ENCODE results near the gene AKT1.
"Not testable (repeated sequence)": the region's sequence is repeated elsewhere in the genome, so short reads cannot be mapped to it uniquely, and the experiment has no call there.

Gene AKT1

GRCh38 chr14:104794993-104795780 lies at the start of gene AKT1:
TSS of gene AKT1 (minus strand) at chr14:104795748. CDS start at chr14:104792643, 3,105 bp downstream.
- DNase-seq = no peak
- in situ Hi-C loops (cut with MboI; ENCODE audit: low pct_unique_long_range_greater_than_20kb, low sequenced_read_pairs) = no loop called here

- in situ Hi-C loops (cut with MboI; ENCODE audit: low pct_unique_long_range_greater_than_20kb, low sequenced_read_pairs) = no loop called here
- DNase-seq = no peak
Observed at GRCh38 chr14:104845033-104845666, 49.6 kb upstream of the AKT1 start.

- in situ Hi-C loops (cut with MboI; ENCODE audit: low pct_unique_long_range_greater_than_20kb, low sequenced_read_pairs) = no loop called here
- no peak for DNase-seq
Observed at GRCh38 chr14:104844306-104845032, 48.9 kb upstream of the AKT1 start.

GRCh38 chr14:104843442-104844305 lies 48.1 kb upstream of the AKT1 start:
- no peak for DNase-seq
- in situ Hi-C loops (cut with MboI; ENCODE audit: low pct_unique_long_range_greater_than_20kb, low sequenced_read_pairs) = no loop called here

- no peak for DNase-seq
- in situ Hi-C loops (cut with MboI; ENCODE audit: low pct_unique_long_range_greater_than_20kb, low sequenced_read_pairs) = no loop called here
Observed at GRCh38 chr14:104843006-104843405, 47.5 kb upstream of the AKT1 start.

GRCh38 chr14:104841730-104842129 lies 46.2 kb upstream of the AKT1 start:
- no peak for DNase-seq
- in situ Hi-C loops (cut with MboI; ENCODE audit: low pct_unique_long_range_greater_than_20kb, low sequenced_read_pairs) = no loop called here

- DNase-seq; in situ Hi-C loops (cut with MboI; ENCODE audit: low pct_unique_long_range_greater_than_20kb, low sequenced_read_pairs): not testable (repeated sequence)
Observed at GRCh38 chr14:104836171-104836935, 40.8 kb upstream of the AKT1 start.

GRCh38 chr14:104830781-104831180 lies 35.2 kb upstream of the AKT1 start:
- DNase-seq = no peak
- in situ Hi-C loops (cut with MboI; ENCODE audit: low pct_unique_long_range_greater_than_20kb, low sequenced_read_pairs) = no loop called here

- peak; percentile 63 for DNase-seq
- in situ Hi-C loops (cut with MboI; ENCODE audit: low pct_unique_long_range_greater_than_20kb, low sequenced_read_pairs) = no loop called here
Observed at GRCh38 chr14:104827177-104828055, 31.9 kb upstream of the AKT1 start.

GRCh38 chr14:104826861-104827176 lies 31.3 kb upstream of the AKT1 start:
- no peak for DNase-seq
- in situ Hi-C loops (cut with MboI; ENCODE audit: low pct_unique_long_range_greater_than_20kb, low sequenced_read_pairs) = no loop called here

GRCh38 chr14:104826189-104826860 lies 30.8 kb upstream of the AKT1 start:
- DNase-seq = peak; percentile 70
- in situ Hi-C loops (cut with MboI; ENCODE audit: low pct_unique_long_range_greater_than_20kb, low sequenced_read_pairs) = no loop called here

- DNase-seq = no peak
- in situ Hi-C loops (cut with MboI; ENCODE audit: low pct_unique_long_range_greater_than_20kb, low sequenced_read_pairs) = no loop called here
Observed at GRCh38 chr14:104824353-104824997, 28.9 kb upstream of the AKT1 start.

- no peak for DNase-seq
- in situ Hi-C loops (cut with MboI; ENCODE audit: low pct_unique_long_range_greater_than_20kb, low sequenced_read_pairs) = no loop called here
Observed at GRCh38 chr14:104822821-104823615, 27.5 kb upstream of the AKT1 start.

GRCh38 chr14:104821971-104822608 lies 26.5 kb upstream of the AKT1 start:
- in situ Hi-C loops (cut with MboI; ENCODE audit: low pct_unique_long_range_greater_than_20kb, low sequenced_read_pairs) = no loop called here
- no peak for DNase-seq

- DNase-seq = no peak
- in situ Hi-C loops (cut with MboI; ENCODE audit: low pct_unique_long_range_greater_than_20kb, low sequenced_read_pairs) = no loop called here
Observed at GRCh38 chr14:104821229-104821945, 25.8 kb upstream of the AKT1 start.
